Measurements from ENCODE around the gene EIPR1.
A peak's percentile ranks its signal among the peaks of the same experiment; 100 is the strongest.

Gene EIPR1

DNA sequence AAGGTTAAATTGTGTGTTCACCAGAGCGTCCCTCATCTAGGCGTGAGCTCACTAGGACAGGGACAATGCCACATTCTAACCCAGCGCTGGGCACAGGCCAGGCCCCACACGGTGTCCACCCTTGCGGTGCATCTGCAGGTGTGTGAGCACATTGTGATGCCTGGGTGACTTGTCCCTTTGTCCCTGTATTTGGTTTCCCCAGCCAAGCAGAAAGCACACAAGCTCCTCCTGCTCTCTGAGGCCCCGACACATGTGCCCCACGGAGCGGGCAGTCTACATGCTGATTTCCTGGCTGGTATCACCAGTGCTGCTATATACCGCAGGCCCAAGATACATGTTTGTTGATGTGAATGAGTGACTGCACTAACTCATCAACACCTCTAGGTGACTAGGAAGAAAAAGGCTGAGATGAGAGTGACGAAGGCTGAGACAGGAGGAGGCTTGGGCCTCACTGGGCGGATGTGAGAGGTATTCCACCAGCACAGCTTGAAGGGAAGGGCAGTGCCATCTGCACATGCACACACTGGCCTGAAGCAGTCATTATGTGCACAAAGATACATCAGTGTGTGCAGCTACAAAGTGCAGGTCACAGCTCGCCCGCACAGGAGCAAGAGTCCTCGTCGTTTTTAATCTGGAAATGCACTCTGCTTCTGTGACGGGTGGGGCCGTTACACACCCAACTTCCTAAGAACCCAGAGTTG, 205.9 kb downstream of the EIPR1 start:
- DNase-seq, result no peak

DNA sequence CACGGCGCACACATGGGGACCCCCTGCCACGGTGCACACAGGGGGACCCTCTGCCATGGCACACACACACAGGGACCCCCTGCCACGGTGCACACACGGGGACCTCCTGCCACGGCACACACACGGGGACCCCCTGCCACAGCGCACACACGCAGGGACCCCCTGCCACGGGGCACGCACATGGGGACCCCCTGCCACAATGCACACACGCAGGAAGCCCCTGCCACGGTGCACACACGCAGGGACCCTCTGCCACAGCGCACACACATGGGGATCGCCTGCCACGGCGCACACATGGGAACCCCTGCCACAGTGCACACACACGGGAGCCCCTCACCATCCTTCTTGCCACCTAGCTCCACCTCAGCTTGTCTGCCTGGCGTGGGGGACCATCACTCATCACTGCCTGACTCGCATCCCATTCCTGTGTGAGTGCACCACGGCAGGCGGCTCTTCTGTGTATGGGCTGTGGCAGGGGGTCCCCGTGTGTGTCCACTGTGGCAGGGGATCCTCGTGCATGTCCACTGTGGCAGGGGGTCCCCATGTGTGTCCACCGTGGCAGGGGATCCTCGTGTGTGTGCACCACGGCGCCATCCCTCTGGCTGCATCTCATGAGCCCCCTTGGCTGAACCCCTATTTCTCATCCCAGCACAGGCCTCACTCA, 206.7 kb downstream of the EIPR1 start:
- no peak for DNase-seq

DNA sequence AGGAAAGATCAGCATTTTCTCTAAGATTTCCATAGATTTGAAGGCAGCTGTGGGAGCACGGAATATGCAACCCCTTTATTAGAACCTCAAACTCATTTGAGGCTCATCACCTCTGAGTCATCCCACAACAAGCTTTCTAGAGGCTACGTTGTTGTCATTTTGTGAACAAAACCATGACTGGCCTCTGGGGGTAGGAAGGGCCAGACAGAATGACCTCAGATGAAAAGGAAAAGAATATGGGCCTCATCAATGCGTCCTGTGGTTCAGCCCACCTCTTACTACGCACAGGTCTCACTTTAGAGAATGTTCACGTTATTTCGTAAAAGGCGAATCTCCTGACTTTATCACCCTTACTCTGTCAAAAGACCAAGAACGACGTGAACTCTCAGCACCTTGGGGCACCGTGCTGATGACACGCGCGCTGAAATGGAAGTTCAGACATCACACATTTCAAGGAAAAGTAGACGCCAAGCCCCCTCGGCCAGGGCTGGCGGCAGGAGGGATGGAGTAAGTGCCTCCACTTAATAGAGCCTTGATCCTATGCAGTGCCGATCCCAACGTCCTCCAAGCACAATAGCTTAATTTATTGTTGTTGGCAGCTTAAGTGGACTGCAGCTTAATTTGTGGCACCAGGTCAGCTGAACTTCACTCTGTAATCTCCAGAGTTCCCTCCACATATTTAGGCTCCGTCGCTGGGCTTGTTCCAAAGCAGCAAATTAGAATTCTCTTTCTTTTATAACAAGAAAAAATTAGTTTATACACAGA, 208.3 kb downstream of the EIPR1 start:
- no peak for DNase-seq

DNA sequence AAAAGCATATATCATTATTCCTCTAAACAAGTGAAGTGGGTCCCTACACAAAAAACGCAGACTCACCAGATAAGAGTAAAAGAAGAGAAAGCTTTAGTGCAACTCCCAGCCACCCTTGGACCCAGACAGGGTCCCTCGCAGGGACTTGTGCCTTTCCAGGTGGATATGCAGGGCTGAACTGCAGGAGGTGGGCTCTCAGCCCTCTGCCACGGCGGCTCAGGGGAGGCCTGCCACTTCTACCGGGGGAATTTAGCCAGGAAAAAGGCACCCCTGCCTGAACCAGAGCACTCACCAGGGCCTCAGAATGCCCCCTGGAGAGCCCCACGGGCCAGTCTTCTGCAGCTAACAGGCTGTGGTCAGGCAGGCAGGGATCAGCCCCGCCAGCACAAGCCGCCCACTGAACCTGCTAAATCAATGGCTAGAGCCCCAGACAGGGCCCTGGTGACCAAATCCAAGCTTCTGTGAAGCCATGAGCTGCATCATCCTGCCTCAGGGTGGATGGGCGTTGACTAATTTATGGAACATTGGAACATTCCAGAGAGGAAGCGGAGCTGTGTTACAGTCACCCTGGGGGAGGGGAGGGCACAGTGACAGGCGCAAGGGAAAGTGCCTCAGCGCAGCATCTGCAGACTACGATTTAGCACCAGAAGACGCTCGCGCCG, 209.3 kb downstream of the EIPR1 start:
- DNase-seq, result no peak

DNA sequence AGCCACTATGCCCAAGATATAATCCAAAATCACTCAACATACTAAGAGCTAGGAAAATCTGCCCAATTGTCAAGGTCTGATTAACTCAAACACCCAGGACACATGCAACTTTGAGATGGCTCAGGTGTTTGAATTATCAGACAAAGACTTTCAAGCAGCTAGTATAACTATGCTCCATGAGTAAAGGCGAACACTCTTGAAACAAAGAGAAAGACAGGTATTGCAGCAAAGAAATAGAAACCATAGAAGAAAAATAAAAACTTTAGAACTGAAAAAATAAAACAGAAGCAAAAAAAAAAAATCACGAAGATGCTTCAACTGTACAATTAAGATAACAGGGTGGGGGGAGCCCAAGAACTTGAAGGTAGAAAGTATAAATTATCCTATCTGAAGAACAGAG, 214.2 kb downstream of the EIPR1 start:
- no peak for DNase-seq

DNA sequence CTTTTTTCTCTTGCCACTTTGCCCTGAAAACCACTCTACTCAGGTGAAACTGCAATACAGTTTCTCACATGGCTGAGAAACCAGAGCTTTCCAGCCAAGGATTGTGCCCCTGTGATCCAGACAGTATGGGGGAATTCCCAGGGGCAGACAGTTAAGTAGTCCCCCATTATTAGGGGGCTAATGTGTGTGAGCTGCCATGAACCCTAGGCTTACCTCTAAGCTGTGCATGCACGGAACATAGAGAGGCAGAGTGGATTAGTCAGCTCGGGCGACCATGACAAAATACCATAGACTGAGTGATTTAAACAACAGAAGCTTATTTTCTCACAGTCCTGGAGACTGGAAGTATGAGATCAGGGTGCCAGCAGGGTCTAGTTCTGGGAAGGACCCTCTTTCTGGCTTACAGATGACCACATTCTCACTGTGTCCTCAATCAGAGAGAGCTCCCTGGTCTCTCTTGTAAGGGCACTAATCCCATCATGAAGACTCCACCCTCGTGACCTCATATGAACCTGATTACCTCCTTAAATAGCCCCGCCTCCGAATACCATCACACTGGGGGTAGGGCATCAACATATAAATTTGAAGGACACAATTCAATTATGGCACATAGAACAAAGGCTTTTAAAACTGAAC, 215.1 kb downstream of the EIPR1 start:
- no peak for DNase-seq

DNA sequence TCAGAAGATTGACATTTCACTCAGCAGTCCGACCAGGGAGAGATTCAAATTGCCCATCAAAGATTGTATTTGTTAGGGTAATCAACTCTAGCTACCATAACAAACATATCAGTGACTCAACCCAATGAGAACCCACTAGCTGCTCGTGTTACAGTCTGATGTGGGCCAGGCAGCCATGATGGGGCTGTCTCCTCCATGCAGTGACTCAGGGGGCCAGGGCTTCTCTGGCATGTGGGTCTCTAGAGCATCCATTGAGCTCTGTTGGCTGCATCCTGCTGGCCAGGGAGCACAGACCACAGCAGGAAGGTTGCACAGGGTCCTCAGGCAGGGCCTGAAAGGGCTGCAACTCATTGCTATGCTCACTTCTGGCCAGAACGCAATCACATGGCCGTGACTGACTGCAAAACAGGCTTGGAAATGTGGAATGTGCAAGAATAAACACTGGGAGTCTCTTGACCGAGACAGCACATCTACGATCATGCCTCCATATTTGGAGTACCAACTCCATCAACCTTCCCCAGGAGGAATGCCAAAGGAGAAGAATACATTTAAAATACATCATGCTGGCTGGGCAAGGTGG, 216.8 kb downstream of the EIPR1 start:
- DNase-seq, result no peak

DNA sequence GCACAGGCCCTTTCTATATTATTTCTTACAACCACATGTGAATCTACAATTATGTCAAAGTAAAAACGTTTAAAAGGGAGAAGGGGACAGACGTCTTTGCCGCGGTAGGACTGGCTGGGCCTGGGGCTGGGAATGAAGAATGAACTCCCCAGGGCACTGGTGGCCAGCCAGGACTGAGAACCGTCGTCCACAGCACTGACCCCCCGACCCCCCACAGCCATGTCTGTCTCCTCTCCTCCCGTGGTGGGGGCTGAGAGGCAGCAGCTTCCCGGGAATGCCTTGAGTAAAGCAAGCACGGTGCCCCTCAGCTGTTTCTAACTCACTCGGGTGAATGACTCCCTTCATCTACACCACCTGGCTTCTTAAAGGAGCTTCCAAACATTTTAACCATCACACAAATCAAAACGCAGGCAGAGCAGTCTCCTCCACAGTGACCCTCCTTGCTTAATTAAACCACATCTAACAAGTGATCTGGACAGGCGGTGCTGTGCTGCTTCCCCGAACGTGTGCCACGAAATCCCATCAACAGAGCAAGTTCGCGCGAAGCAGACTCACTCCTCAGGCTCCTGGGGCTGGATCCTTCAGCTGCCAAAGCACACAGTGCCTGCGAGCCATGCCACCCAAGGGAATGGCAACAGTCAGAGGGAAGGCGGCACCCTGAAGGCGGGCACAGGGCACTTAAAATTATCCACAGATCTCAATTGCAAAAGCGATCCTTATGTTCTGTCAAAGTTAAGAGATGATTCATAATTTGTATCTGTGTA, 217.7 kb downstream of the EIPR1 start:
- DNase-seq, result no peak

DNA sequence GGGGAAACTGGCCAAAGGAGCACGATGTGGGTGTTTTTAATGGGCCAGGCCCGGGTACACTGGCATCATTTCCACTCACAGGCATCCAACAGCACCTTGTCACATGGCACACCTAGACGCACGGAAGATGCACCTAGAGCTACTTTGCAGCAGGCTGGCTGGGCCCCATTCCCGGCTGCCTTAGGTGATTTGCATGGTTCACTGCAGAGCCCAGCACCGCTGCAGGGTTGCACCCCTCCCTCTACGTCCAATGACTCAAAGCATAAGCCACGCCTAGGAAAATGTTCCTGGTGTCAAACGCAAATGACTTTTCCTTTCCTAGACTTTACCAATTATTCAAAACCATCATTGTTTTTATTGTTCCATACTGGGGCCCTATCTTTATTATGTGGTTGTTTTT, 222.9 kb downstream of the EIPR1 start:
- no peak for DNase-seq

DNA sequence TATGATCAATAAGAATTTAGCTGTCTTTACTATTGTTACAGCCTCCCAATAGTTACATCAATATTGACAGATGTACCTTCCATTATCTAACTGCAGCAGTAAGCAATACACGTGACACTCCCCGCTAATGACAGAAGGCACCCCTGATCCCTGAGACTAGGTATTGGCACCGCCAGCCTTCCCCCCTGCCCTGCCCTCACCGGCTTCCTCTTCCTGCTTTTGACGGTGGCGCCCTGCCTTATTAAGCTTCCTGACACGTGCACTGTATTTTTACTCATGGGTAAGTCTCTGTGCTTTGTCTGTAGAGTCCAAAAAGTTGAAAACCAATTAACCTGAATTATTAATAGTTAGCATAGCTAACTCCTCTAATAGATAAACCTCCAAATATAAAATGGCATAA, 223.5 kb downstream of the EIPR1 start:
- peak; percentile 24 for DNase-seq

DNA sequence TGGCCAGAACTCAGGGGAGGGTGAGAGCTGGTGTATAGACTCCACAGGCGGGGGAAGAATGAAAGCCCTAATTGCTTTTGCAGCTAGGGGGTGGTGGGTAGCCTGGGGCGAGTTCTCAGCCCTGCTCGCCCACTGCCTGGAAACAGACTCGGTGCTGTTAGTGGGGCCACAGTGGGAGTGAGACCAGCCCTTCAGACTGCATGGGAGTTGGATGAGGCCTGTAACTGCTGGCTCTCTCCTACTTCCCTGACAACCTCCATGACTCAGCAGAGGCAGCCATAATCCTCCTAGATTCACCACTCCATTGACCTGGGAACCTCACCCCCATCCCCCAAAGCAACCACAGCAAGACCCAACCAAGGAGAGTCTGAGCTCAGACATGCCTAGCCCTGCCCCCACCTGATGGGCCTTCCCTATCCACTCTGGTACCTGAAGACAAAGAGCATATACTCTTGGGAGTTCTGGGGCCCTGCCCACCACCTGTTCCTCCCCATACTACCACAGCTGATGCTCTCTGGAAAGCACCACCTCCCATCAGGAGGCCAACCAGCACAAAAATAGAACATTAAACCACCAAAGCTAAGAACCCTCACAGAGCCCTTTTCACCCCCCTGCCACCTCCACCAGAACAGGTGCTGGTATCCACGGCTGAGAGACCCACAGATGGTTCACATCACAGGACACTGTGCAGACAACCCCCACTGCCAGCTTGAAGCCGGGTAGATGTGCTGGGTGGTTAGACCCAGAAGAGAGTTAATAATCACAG, 226.3 kb downstream of the EIPR1 start:
- DNase-seq, result no peak

DNA sequence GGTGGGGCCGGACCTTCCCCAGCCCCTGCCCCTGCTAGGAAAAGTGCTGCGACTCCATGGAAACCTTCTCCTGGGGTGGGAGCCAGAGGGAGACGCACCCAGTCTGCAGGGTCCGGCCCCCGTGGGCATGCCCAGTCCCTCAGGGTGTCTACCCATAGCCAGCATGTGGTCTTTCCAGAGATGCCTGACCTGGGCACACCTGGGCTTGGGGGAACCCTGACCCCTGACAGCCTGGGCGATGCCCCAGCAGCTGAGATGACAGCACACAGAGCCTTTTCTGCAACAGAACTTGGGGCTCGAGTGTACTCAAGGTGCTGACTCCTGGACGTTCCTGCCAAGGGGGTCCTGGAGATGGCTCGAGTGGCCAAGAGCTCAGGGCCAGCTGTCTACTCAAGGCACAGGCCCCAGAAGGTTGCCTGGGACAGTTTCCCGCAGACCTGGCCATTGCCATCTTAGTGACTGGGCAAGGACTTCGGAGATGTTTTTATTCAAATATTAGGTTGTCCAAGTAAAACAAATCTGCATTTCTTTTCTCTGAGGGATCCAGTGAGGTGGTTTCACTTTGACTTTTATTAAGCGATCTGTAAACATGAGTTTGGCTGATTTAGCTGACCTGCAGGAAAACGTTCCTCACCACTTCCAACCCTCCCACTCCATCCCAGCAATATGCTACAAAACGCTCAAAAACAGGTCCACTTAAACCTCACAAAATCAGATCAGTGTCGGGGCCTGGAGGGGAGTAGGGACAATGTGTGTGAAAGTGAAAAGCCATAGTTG, 228.0 kb downstream of the EIPR1 start:
- DNase-seq, result no peak

DNA sequence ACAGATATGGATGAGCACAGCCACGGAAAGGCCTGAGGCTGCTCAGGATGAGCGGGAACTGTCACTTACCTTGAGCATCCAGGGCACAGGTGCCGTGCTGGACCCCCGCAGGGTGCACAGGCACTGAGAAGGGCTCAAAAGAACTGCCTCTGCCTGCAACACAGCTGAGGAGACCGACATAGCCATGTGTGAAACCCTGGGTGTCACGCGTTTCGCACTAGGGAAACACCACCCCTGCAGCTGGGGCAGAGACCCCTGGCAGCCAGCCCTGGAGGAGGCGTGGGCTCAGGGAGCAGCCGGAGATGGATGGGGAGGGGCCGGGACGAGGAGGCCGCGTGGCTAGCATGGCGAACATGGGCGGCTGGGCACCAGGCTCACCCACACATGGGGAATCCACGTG, 228.9 kb downstream of the EIPR1 start:
- DNase-seq, result no peak

DNA sequence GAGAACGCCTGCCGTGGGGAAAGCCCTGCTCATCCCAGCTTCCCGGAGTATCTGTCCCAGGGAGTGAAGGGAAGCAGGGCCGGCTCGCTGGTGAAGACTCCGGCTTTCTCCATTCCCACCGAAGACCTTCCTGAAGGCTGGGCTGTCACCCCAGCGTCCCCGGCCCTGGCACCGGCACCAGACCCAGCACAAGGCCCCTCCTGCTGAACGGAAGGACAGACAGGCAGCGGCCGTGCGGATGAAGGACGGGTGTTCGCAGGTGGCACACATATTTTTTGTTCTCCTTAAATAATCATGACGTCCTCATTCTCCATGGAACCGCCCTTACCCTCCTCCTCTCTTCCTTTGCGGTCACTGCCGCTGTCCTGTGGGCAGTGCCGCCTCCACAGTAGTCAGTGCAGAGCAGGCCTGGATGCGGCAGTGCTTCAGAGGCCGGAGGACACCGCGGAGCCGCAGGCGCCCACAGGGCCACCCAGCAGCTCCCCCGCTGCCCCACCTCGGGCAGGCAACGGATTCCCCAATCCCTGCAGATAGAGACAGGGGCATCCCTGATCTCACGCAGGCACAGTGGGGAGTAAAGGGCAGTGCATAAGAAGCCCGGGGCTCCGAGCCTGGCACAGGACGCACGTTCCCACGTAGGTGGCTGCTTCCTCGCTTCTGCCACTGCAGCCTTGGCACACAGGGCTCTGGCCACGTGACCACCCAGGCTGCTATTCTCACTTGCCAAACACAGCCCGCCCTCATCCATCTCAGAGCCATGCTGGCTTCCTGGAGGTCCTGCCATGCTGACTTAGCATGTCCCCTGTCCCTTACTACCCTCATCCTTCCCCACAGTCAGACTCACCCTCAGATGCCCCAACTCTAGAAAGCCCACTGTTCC, 229.7 kb downstream of the EIPR1 start:
- DNase-seq, result no peak

DNA sequence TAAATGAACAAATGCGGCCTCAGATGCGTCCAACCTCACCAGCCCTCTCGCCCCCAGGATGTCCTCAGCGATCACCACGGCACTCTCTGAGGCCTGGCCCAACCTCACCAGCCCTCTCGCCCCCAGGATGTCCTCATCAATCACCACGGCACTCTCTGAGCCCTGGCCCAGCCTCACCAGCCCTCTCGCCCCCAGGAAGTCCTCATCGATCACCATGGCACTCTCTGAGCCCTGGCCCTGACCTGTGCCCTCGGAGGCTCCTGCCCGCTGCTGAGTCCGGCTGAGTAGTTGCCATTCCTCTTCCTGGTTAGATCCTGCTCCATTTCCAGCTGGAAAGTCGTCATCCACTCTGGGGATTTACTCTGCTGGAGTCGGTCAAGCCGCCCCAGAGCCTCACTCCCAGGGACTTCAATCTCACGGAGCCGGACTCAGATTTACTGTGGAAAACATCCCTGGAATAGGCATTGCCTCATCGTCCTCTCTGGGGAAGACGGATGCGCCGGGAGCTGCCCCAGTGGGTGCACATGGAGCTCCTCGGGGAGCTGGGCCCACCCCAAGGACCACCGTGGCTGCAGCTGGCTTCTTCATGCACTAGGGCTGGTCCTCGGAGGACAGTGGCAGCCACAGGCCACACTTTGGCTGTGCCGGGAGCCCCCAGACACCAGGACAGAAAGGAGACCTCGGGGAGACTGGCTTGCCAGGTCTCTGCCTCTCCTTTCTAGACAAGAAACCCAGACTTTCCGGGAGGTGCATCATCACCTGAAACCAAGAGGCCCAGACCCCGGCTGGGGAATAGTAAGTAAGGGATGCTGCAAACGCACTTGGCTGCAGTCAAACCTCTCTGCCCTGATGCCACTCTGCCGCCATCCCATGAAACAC, 230.6 kb downstream of the EIPR1 start:
- DNase-seq, result no peak

DNA sequence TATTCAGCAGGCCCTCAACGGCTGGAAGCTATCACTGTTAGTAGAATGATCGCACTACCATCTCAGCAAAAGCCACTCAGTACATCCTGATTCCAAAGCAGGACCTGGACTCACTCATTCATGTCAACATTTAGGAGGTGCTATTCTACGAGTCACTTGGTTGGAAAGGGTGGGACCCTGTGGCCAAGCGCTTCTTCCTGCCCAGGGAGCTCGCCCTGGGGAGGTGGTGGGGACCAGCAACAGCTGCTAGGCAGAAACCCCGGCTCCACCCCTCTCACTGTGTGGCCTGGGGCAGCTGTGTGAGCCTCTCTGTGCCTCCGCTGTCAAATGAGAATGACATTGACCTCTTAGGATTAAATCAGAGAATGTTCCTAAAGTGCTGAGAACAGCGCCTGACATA, 231.4 kb downstream of the EIPR1 start:
- no peak for DNase-seq

DNA sequence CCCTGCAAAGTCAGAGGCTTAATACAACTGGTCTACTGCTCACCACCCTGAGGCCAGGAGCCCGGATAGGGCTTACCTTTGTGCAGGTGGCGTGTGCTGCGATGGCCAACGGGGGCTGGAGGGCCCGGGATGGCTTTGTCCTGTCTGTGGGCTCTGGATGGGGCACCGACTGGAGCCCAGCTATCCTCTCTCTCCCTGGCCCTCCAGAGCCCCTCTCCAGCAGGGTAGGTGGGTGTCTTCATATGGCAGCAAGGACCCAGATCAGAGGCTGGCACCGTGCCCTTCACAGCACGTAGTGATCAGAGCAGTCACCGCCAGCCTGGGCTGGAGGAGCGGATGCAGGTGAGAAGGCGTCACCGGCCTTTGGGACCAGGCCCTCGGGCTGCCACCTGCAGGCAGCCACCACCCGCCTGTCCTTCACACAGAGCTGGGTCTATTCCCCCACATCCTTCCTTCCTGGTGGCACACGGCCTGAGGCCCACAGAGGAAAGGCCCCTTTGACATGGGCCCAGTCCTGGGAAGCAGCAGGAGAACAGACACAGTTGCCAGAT, 232.1 kb downstream of the EIPR1 start:
- DNase-seq, result no peak

DNA sequence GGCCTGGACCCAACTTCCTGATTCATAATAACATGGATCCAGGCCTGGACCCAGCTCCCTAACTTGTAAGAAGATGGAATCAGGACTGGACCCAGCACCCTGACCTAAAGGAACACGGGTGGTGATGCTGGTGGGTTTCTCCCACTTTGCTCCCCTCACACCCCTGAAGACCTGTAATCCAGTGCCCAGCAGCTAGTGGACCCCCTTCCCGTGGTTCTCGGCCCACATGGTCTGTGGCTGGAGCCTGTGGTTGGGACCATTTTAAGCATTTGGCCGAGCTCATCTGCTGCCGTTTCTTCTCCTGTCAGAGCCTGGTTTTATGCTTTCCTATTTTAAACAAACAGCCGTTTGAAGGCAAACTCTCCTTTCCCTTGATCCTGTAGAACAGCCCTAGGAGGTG, 232.8 kb downstream of the EIPR1 start:
- DNase-seq, result no peak
